HG03354 (cell line): Measurements from ENCODE around the gene GPC3.

Experiments
- ATAC-seq: cut with Tn5 transposase; IDR thresholded peaks from one replicate; pipeline ENCODE4 v1.9.1; 2021; ENCODE audit warnings: mild to moderate bottlenecking; ENCODE audit not compliant: unreplicated experiment, poor library complexity, severe bottlenecking

The GPC3 gene

GRCh38 chrX:133516686-133517085 is 468.7 kb downstream of the GPC3 start:
- no peak for ATAC-seq

GRCh38 chrX:133514486-133514885 is 470.9 kb downstream of the GPC3 start:
- ATAC-seq: no peak

GRCh38 chrX:133513123-133513522 is 472.3 kb downstream of the GPC3 start:
- no peak for ATAC-seq

- no peak for ATAC-seq
Observed at GRCh38 chrX:133511041-133511440, 474.4 kb downstream of the GPC3 start.

GRCh38 chrX:133497356-133497755 is 488.0 kb downstream of the GPC3 start:
- ATAC-seq: no peak

- ATAC-seq: no peak
Observed at GRCh38 chrX:133495464-133496391, 489.7 kb downstream of the GPC3 start.

- ATAC-seq: no peak
Observed at GRCh38 chrX:133493366-133493765, 492.0 kb downstream of the GPC3 start.

- no peak for ATAC-seq
Observed at GRCh38 chrX:133490955-133491354, 494.4 kb downstream of the GPC3 start.
